ENCODE measurements around the gene PLA2G4F.

The PLA2G4F gene

GRCh38 chr15:42097018-42097417 is 59.4 kb downstream of the PLA2G4F start:
- H3K4me1 ChIP-seq (ENCODE audit: control insufficient read depth, insufficient read depth, low read length) = 0 out of 2 replicates have a peak, but pooled peaks cover 3% of the 10 kb centered on the region
- TF ChIP-seq ZNF701 (tag by site-specific recombination; IDR thresholded peaks at IDR 0.05) (no peak), ZNF561 (tag by site-specific recombination; IDR thresholded peaks at IDR 0.05; ENCODE audit: borderline replicate concordance) (no peak), ZNF362 (tag by site-specific recombination; IDR thresholded peaks at IDR 0.05) (no peak), PRDM6 (tag by site-specific recombination; IDR thresholded peaks at IDR 0.05) (no peak), ZBTB49 (tag by site-specific recombination; IDR thresholded peaks at IDR 0.05; ENCODE audit: low read depth) (no peak), ZNF639 (tag by site-specific recombination; IDR thresholded peaks at IDR 0.05) (no peak), PRDM4 (tag by site-specific recombination; IDR thresholded peaks at IDR 0.05) (no peak), ZNF530 (tag by site-specific recombination; IDR thresholded peaks at IDR 0.05; ENCODE audit: low read depth) (no peak), ZBTB10 (tag by site-specific recombination; IDR thresholded peaks at IDR 0.05) (no peak), ZNF280C (tag by site-specific recombination; IDR thresholded peaks at IDR 0.05) (no peak), ZNF221 (tag by site-specific recombination; IDR thresholded peaks at IDR 0.05; ENCODE audit: borderline replicate concordance) (no peak), ZNF114 (tag by site-specific recombination; IDR thresholded peaks at IDR 0.05) (no peak), OSR2 (tag by site-specific recombination; IDR thresholded peaks at IDR 0.05) (no peak)
- H3K9me3 ChIP-seq (ENCODE audit: control insufficient read depth, insufficient read depth, low read depth, low read length) = no peaks in the 10 kb centered on the region
- H3K27ac ChIP-seq (ENCODE audit: extremely low read depth, low read depth, low read length) = no peak overlapping the region
- no peaks in the 10 kb centered on the region for H3K36me3 ChIP-seq (ENCODE audit: control insufficient read depth in 2 of 2, insufficient read depth in 1 of 2, low read length in 2 of 2)
- ChIA-PET POLR2A (no interaction called here), CTCF (interaction anchor here (0.7 kb wide), 1 partner anchor 34 kb away, joined by 3 read pairs; no protein-coding TSS in a partner anchor)
- no peak overlapping the region for H3K4me3 ChIP-seq (ENCODE audit: low read depth, low read length)

Data from HEK293 (cell line).